Endothelial cell of umbilical vein (primary cell): ENCODE measurements around the gene PSMD9.
"Not testable (repeated sequence)": the region's sequence is repeated elsewhere in the genome, so short reads cannot be mapped to it uniquely, and the experiment has no call there.

Experiments
- CTCF ChIP-seq, 2 donors: IDR thresholded peaks; 1 replicate in 1 of 2; 2 replicates in 1 of 2; pipeline ENCODE4 v1.5.1; 2011; ENCODE audit warnings: low read length in 2 of 2, mild to moderate bottlenecking in 2 of 2, moderate library complexity in 2 of 2, control low read depth in 1 of 2, inconsistent platforms in 1 of 2, low read depth in 1 of 2; ENCODE audit not compliant: insufficient read depth in 1 of 2; ENCODE audit errors: extremely low read depth in 1 of 2
- EZH2 ChIP-seq: IDR thresholded peaks from 2 replicates; pipeline ENCODE4 v1.6.1; 2012; ENCODE audit warnings: borderline replicate concordance, low read depth, mild to moderate bottlenecking, moderate library complexity, low read length, inconsistent platforms; ENCODE audit not compliant: severe bottlenecking
- FOS ChIP-seq: IDR thresholded peaks from 2 replicates; pipeline ENCODE4 v1.6.1; 2011; ENCODE audit warnings: mild to moderate bottlenecking, low read length, moderate library complexity, borderline replicate concordance; ENCODE audit not compliant: insufficient read depth
- GATA2 ChIP-seq: IDR thresholded peaks from 2 replicates; pipeline ENCODE4 v1.7.0; 2011; ENCODE audit warnings: low read depth, mild to moderate bottlenecking, moderate library complexity, mixed read lengths, low read length; ENCODE audit not compliant: insufficient read length, insufficient read depth
- JUN ChIP-seq: IDR thresholded peaks from 2 replicates; pipeline ENCODE4 v1.6.1; 2011; ENCODE audit warnings: borderline replicate concordance, low read depth; ENCODE audit not compliant: insufficient read length, insufficient read depth
- MAX ChIP-seq: IDR thresholded peaks from 2 replicates; pipeline ENCODE4 v1.6.1; 2011; ENCODE audit not compliant: insufficient read depth, insufficient read length
- MYC ChIP-seq: IDR thresholded peaks from one replicate; pipeline ENCODE4 v1.6.1; 2011; ENCODE audit warnings: mild to moderate bottlenecking, low read depth, low read length
- POLR2A ChIP-seq: IDR thresholded peaks from 2 replicates; pipeline ENCODE4 v1.6.1; 2012; ENCODE audit warnings: low read depth, mild to moderate bottlenecking, control low read depth, low read length
- POLR2AphosphoS5 ChIP-seq: IDR thresholded peaks from 2 replicates; pipeline ENCODE4 v1.6.1; 2012; ENCODE audit warnings: low read depth, mild to moderate bottlenecking, control low read depth, low read length, moderate library complexity; ENCODE audit not compliant: insufficient read depth

GRCh38 chr12:121876080-121876447, 12.5 kb upstream of the PSMD9 start:
- not testable (repeated sequence) for TF ChIP-seq CTCF (IDR thresholded peaks at IDR 0.05; ENCODE audit: extremely low read depth in 1 of 2, insufficient read depth in 1 of 2, low read depth in 1 of 2, low read length in 2 of 2); MAX; FOS; POLR2A; MYC; POLR2AphosphoS5; EZH2; JUN; GATA2
